SK-N-SH treated with all-trans-retinoic acid at 6 μM for 48 hours (cell line): ENCODE measurements around the gene AGTPBP1.

Experiments
- ATAC-seq: fragments of 200-7000 bp; cut with Tn5 transposase; 3 replicates; pipeline ENCODE4 v1.9.1; 2020; ENCODE audit warnings: mild to moderate bottlenecking, moderate library complexity
- ARNTL ChIP-seq: fragments of 450-650 bp; formaldehyde crosslinking; IDR thresholded peaks from 2 replicates; pipeline ENCODE4 v1.5.0; 2020; ENCODE audit warnings: low read depth, mild to moderate bottlenecking, moderate library complexity, borderline replicate concordance
- BACH2 ChIP-seq: fragments of 250-450 bp; sonication (Bioruptor Pico); IDR thresholded peaks from 2 replicates; pipeline ENCODE4 v1.9.0; 2021; ENCODE audit warnings: mild to moderate bottlenecking, borderline replicate concordance
- CSDC2 ChIP-seq: fragments of 250-450 bp; sonication (Bioruptor Pico); IDR thresholded peaks from 2 replicates; pipeline ENCODE4 v1.5.0; 2020; ENCODE audit warnings: mild to moderate bottlenecking, moderate library complexity
- CSRNP3 ChIP-seq: fragments of 250-450 bp; sonication (Bioruptor Pico); IDR thresholded peaks from 2 replicates; pipeline ENCODE4 v1.5.1; 2021; ENCODE audit warnings: mild to moderate bottlenecking, moderate library complexity
- ESRRG ChIP-seq: fragments of 250-450 bp; sonication (Bioruptor Pico); IDR thresholded peaks from 2 replicates; pipeline ENCODE4 v1.6.1; 2021; ENCODE audit warnings: mild to moderate bottlenecking
- GLIS3 ChIP-seq: fragments of 250-450 bp; sonication (Bioruptor Pico); IDR thresholded peaks from 2 replicates; pipeline ENCODE4 v1.5.0; 2020; ENCODE audit warnings: mild to moderate bottlenecking, moderate library complexity
- ISL1 ChIP-seq: fragments of 250-450 bp; sonication (Bioruptor Pico); IDR thresholded peaks from 2 replicates; pipeline ENCODE4 v2.1.2; 2022; ENCODE audit warnings: mild to moderate bottlenecking, moderate library complexity
- OSR1 ChIP-seq: fragments of 250-450 bp; sonication (Bioruptor Pico); IDR thresholded peaks from 2 replicates; pipeline ENCODE4 v1.8.0; 2022; ENCODE audit warnings: moderate library complexity, mild to moderate bottlenecking, inconsistent platforms
- POU6F1 ChIP-seq: fragments of 250-450 bp; sonication (Bioruptor Pico); IDR thresholded peaks from 2 replicates; pipeline ENCODE4 v1.8.0; 2021; ENCODE audit warnings: low read depth, mild to moderate bottlenecking, moderate library complexity, borderline replicate concordance
- PPARA ChIP-seq: fragments of 250-450 bp; sonication (Bioruptor Pico); IDR thresholded peaks from 2 replicates; pipeline ENCODE4 v1.5.0; 2020; ENCODE audit warnings: mild to moderate bottlenecking, borderline replicate concordance
- RARB ChIP-seq: fragments of 250-450 bp; sonication (Bioruptor Pico); IDR thresholded peaks from 2 replicates; pipeline ENCODE4 v1.8.0; 2021; ENCODE audit warnings: mild to moderate bottlenecking, moderate library complexity
- SNAI2 ChIP-seq: fragments of 250-450 bp; sonication (Bioruptor Pico); IDR thresholded peaks from 2 replicates; pipeline ENCODE4 v1.5.0; 2020; ENCODE audit warnings: mild to moderate bottlenecking, moderate library complexity
- TCF4 ChIP-seq: fragments of 250-450 bp; sonication (Bioruptor Pico); IDR thresholded peaks from 2 replicates; pipeline ENCODE4 v1.8.0; 2021; ENCODE audit warnings: mild to moderate bottlenecking, moderate library complexity, borderline replicate concordance
- TOX ChIP-seq: fragments of 250-450 bp; sonication (Bioruptor Pico); IDR thresholded peaks from 2 replicates; pipeline ENCODE4 v1.8.0; 2021; ENCODE audit warnings: mild to moderate bottlenecking, moderate library complexity, borderline replicate concordance
- TSHZ2 ChIP-seq: fragments of 250-450 bp; sonication (Bioruptor Pico); IDR thresholded peaks from 2 replicates; pipeline ENCODE4 v1.5.0; 2020; ENCODE audit warnings: mild to moderate bottlenecking, moderate library complexity
- ZC3H10 ChIP-seq: fragments of 250-450 bp; sonication (Bioruptor Pico); IDR thresholded peaks from 2 replicates; pipeline ENCODE4 v1.5.1; 2021; ENCODE audit warnings: mild to moderate bottlenecking, moderate library complexity
- ZFP30 ChIP-seq: fragments of 450-650 bp; formaldehyde crosslinking; IDR thresholded peaks from 2 replicates; pipeline ENCODE4 v1.5.0; 2022; ENCODE audit warnings: mild to moderate bottlenecking, moderate library complexity
- ZNF565 ChIP-seq: fragments of 450-650 bp; formaldehyde crosslinking; conservative IDR thresholded peaks from 2 replicates; pipeline ENCODE4 v1.5.0; 2020; ENCODE audit warnings: low read depth, mild to moderate bottlenecking, moderate library complexity
- ZNF8 ChIP-seq: fragments of 450-650 bp; formaldehyde crosslinking; IDR thresholded peaks from 2 replicates; pipeline ENCODE4 v1.5.0; 2020; ENCODE audit warnings: mild to moderate bottlenecking, moderate library complexity
- TF ChIP-seq, protein P1 (sequence below): fragments of 250-450 bp; sonication (Bioruptor Pico); IDR thresholded peaks from 2 replicates; pipeline ENCODE4 v1.5.1; 2020; ENCODE audit warnings: low read depth, mild to moderate bottlenecking, moderate library complexity

AGTPBP1 gene

GRCh38 chr9:85730916-85731630 is 10.7 kb downstream of the AGTPBP1 start:
- TF ChIP-seq, protein P1, sequence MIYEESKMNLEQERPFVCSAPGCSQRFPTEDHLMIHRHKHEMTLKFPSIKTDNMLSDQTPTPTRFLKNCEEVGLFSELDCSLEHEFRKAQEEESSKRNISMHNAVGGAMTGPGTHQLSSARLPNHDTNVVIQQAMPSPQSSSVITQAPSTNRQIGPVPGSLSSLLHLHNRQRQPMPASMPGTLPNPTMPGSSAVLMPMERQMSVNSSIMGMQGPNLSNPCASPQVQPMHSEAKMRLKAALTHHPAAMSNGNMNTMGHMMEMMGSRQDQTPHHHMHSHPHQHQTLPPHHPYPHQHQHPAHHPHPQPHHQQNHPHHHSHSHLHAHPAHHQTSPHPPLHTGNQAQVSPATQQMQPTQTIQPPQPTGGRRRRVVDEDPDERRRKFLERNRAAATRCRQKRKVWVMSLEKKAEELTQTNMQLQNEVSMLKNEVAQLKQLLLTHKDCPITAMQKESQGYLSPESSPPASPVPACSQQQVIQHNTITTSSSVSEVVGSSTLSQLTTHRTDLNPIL (CRISPR knock-in tag) = no peak
- TF ChIP-seq TCF4 (CRISPR knock-in tag) = no peak
- no peak for TF ChIP-seq ZNF8
- TF ChIP-seq ISL1 = no peak
- no peak for TF ChIP-seq POU6F1 (CRISPR knock-in tag)
- TF ChIP-seq TOX (CRISPR knock-in tag) = no peak
- no peak for TF ChIP-seq BACH2 (CRISPR knock-in tag)
- TF ChIP-seq ESRRG = no peak
- TF ChIP-seq GLIS3 (CRISPR knock-in tag) = no peak
- no peak for TF ChIP-seq OSR1 (CRISPR knock-in tag)
- no peak for TF ChIP-seq SNAI2 (CRISPR knock-in tag)
- TF ChIP-seq CSRNP3 (CRISPR knock-in tag) = no peak
- TF ChIP-seq ZNF565 (CRISPR knock-in tag) = no peak
- TF ChIP-seq RARB (CRISPR knock-in tag) = no peak
- TF ChIP-seq CSDC2 (CRISPR knock-in tag) = no peak
- TF ChIP-seq ZFP30 = no peak
- no peak for TF ChIP-seq TSHZ2
- no peak for ATAC-seq

DNA sequence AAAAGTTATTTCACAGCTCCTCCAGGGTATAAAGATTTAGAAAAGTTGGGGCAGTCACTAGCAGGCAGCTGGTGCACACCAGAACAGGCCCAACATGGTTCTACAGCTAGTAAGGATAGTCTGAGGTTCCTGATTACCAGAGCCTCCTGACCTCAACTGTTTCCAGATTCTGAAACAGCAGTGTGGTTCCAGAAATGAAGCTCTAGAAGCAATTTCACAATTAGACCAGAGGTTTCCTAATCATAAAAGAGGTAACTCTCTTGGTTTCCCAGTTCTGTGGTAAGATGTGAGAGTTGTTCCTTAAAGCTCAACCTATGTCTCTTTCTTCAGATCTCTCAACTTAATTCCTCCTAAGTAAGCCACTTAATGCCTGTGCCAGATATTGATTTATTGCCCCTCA is 11.9 kb downstream of the AGTPBP1 start:
- ATAC-seq = no peak
- TF ChIP-seq POU6F1 (CRISPR knock-in tag) = no peak
- no peak for TF ChIP-seq ZFP30
- TF ChIP-seq TOX (CRISPR knock-in tag) = no peak
- no peak for TF ChIP-seq BACH2 (CRISPR knock-in tag)
- TF ChIP-seq PPARA (CRISPR knock-in tag) = no peak
- no peak for TF ChIP-seq ZC3H10
- no peak for TF ChIP-seq ZNF8
- no peak for TF ChIP-seq ARNTL (CRISPR knock-in tag)
- TF ChIP-seq SNAI2 (CRISPR knock-in tag) = no peak
- TF ChIP-seq ISL1 = no peak
- TF ChIP-seq ESRRG = no peak
- TF ChIP-seq CSRNP3 (CRISPR knock-in tag) = no peak
